HCT116 (cell line): ENCODE measurements around the gene SEC14L1. TPM values are rescaled to one million over a fixed set of nuclear protein-coding genes. Genes with fewer than 3 reads are reported as not detected.

Experiments used
- ATAC-seq: fragments of 200-7000 bp; cut with Tn5 transposase; 2 replicates; pipeline ENCODE4 v1.9.1; 2020; ENCODE audit warnings: mild to moderate bottlenecking, moderate library complexity
- BruUV-seq: library from RNA; stranded (reverse); fragments of 400-500 nt; replicated peaks from 2 replicates; lab custom pipeline; 2021; lab: Mats Ljungman, UMichigan
- CTCF ChIA-PET: fragments of 300-600 bp; sonication (Branson Sonifier 250); formaldehyde crosslinking; loops from one replicate; lab custom pipeline; 2021; ENCODE audit warnings: antibody characterized with exemption; lab: Charles Lee
- POLR2A ChIA-PET: fragments of 300-600, 350-600 bp; sonication (Branson Sonifier 250); formaldehyde crosslinking; loops from one replicate; lab custom pipeline; 2021; ENCODE audit warnings: antibody characterized with exemption; lab: Charles Lee
- RAD21 ChIA-PET, 2 experiments: fragments of 300-600 bp; sonication (Branson Sonifier 250); formaldehyde crosslinking; loops; one replicate each; lab custom pipeline; 2023; ENCODE audit warnings: low total read pairs in 2 of 2; ENCODE audit not compliant: uncharacterized antibody in 2 of 2, unreplicated experiment in 2 of 2, low non-redundant PET in 1 of 2; lab: Charles Lee
- DNase-seq: peaks from one replicate; pipeline ENCODE4 v3.0.0-alpha.2; 2010; ENCODE audit warnings: low read depth, low spot score
- H2AFZ ChIP-seq: fragments of 200-600 bp; shearing (Covaris generic), sonication (generic); 2 replicates; pipeline ENCODE4 v1.6.1; 2017; ENCODE audit warnings: low read depth, mixed run types, mixed read lengths, antibody characterized with exemption, low read length; ENCODE audit not compliant: poor library complexity, severe bottlenecking
- H3K27ac ChIP-seq: 2 replicates; pipeline ENCODE4 v1.5.1; 2012; ENCODE audit warnings: low read depth, low read length
- H3K27me3 ChIP-seq: fragments of 200-600 bp; sonication (generic); 2 replicates; pipeline ENCODE4 v1.6.1; 2016; ENCODE audit warnings: mixed run types, low read length, mixed read lengths; ENCODE audit not compliant: insufficient read depth
- H3K36me3 ChIP-seq, 2 experiments: fragments of 200-500 bp in 1 of 2; fragments of 200-600 bp in 1 of 2; sonication (Bioruptor generic) in 1 of 2; sonication (generic) in 1 of 2; 2 replicates each; pipeline versions ENCODE4 v1.5.1 to v1.6.1; 2014 to 2016; ENCODE audit warnings: low read length in 2 of 2, inconsistent platforms in 1 of 2, mixed read lengths in 1 of 2, mixed run types in 1 of 2; ENCODE audit not compliant: insufficient read depth in 2 of 2, control insufficient read depth in 1 of 2
- H3K4me1 ChIP-seq, 2 experiments: fragments of 200-600 bp in 1 of 2; sonication (generic) in 1 of 2; 2 replicates each; pipeline versions ENCODE4 v1.5.1 to v1.6.1; 2012 to 2017; ENCODE audit warnings: low read length in 2 of 2, inconsistent platforms in 1 of 2, mild to moderate bottlenecking in 1 of 2, mixed read lengths in 1 of 2, mixed run types in 1 of 2, moderate library complexity in 1 of 2; ENCODE audit not compliant: insufficient read depth in 2 of 2, control insufficient read depth in 1 of 2
- H3K4me2 ChIP-seq: fragments of 200-600 bp; sonication (generic); 2 replicates; pipeline ENCODE4 v1.6.1; 2017; ENCODE audit warnings: mixed run types, low read length, mixed read lengths
- H3K4me3 ChIP-seq, 2 experiments: fragments of 200-600 bp in 1 of 2; sonication (generic) in 1 of 2; replicated peaks in 1 of 2; 2 replicates each; pipeline ENCODE4 v1.5.1; 2011 to 2016; ENCODE audit warnings: low read length in 2 of 2, control low read depth in 1 of 2, low read depth in 1 of 2, mild to moderate bottlenecking in 1 of 2, mixed read lengths in 1 of 2, mixed run types in 1 of 2
- H3K79me2 ChIP-seq: fragments of 200-600 bp; sonication (generic); 2 replicates; pipeline ENCODE4 v1.6.1; 2017; ENCODE audit warnings: mild to moderate bottlenecking, mixed run types, low read length, moderate library complexity, mixed read lengths; ENCODE audit not compliant: insufficient read depth
- H3K9ac ChIP-seq: fragments of 200-600 bp; sonication (generic); 2 replicates; pipeline ENCODE4 v1.6.1; 2016; ENCODE audit warnings: low read length, mixed read lengths
- H3K9me2 ChIP-seq: fragments of 200-600 bp; sonication (generic), shearing (Covaris generic); 2 replicates; pipeline ENCODE4 v1.6.1; 2017; ENCODE audit warnings: mixed run types, mild to moderate bottlenecking, moderate library complexity; ENCODE audit not compliant: insufficient read depth
- H3K9me3 ChIP-seq, 2 experiments: fragments of 200-500 bp in 1 of 2; fragments of 200-600 bp in 1 of 2; sonication (Bioruptor generic) in 1 of 2; sonication (generic) in 1 of 2; 2 replicates each; pipeline ENCODE4 v1.6.1; 2014 to 2017; ENCODE audit warnings: low read length in 2 of 2, mixed read lengths in 2 of 2, inconsistent platforms in 1 of 2, low read depth in 1 of 2, mild to moderate bottlenecking in 1 of 2, mixed run types in 1 of 2, moderate library complexity in 1 of 2; ENCODE audit not compliant: control insufficient read depth in 1 of 2, insufficient read depth in 1 of 2
- H4K20me1 ChIP-seq: fragments of 200-600 bp; sonication (generic), shearing (Covaris generic); 2 replicates; pipeline ENCODE4 v1.6.1; 2017; ENCODE audit warnings: mixed run types, mild to moderate bottlenecking, moderate library complexity; ENCODE audit not compliant: insufficient read depth
- ATF3 ChIP-seq: IDR thresholded peaks from 2 replicates; pipeline ENCODE4 v1.6.1; 2012
- CTCF ChIP-seq, 3 experiments: fragments of 200-600 bp in 1 of 3; sonication (generic) in 1 of 3; IDR thresholded peaks in 2 of 3; conservative IDR thresholded peaks in 1 of 3; 2 replicates each; pipeline ENCODE4 v1.5.1; 2012 to 2017; ENCODE audit warnings: low read depth in 2 of 3, low read length in 2 of 3, antibody characterized with exemption in 1 of 3, borderline replicate concordance in 1 of 3, control low read depth in 1 of 3, mild to moderate bottlenecking in 1 of 3, mixed read lengths in 1 of 3, mixed run types in 1 of 3, moderate library complexity in 1 of 3; ENCODE audit not compliant: insufficient read depth in 1 of 3
- ELF1 ChIP-seq: IDR thresholded peaks from 2 replicates; pipeline ENCODE4 v1.6.1; 2012; ENCODE audit warnings: low read depth, borderline replicate concordance
- EZH2 ChIP-seq: fragments of 200-600 bp; sonication (generic); IDR thresholded peaks from 2 replicates; pipeline ENCODE4 v1.6.1; 2017; ENCODE audit warnings: antibody characterized with exemption, mixed run types
- EZH2phosphoT487 ChIP-seq: fragments of 200-600 bp; IDR thresholded peaks from 2 replicates; pipeline ENCODE4 v1.6.1; 2018; ENCODE audit warnings: antibody characterized with exemption, borderline replicate concordance
- JUND ChIP-seq: IDR thresholded peaks from 2 replicates; pipeline ENCODE4 v1.6.1; 2012
- POLR2AphosphoS5 ChIP-seq: IDR thresholded peaks from 2 replicates; pipeline ENCODE4 v1.6.1; 2011; ENCODE audit warnings: mild to moderate bottlenecking, low read depth, low read length, moderate library complexity
- SIN3A ChIP-seq: IDR thresholded peaks from 2 replicates; pipeline ENCODE4 v1.6.1; 2012; ENCODE audit warnings: low read depth
- SP1 ChIP-seq: IDR thresholded peaks from 2 replicates; pipeline ENCODE4 v1.6.1; 2012; ENCODE audit warnings: low read depth
- SRF ChIP-seq: IDR thresholded peaks from 2 replicates; pipeline ENCODE4 v1.6.1; 2012; ENCODE audit warnings: low read depth
- TCF7L2 ChIP-seq: IDR thresholded peaks from 2 replicates; pipeline ENCODE4 v1.7.0; 2011; ENCODE audit warnings: borderline replicate concordance, inconsistent platforms; ENCODE audit not compliant: insufficient read depth, insufficient read length; ENCODE audit errors: extremely low read depth
- YY1 ChIP-seq: IDR thresholded peaks from 2 replicates; pipeline ENCODE4 v1.6.1; 2011; ENCODE audit warnings: low read length, low read depth, moderate library complexity, mild to moderate bottlenecking; ENCODE audit not compliant: insufficient replicate concordance; ENCODE audit errors: extremely low read depth
- ZBTB33 ChIP-seq: IDR thresholded peaks from 2 replicates; pipeline ENCODE4 v1.6.1; 2011; ENCODE audit warnings: mild to moderate bottlenecking, low read length, moderate library complexity; ENCODE audit not compliant: insufficient replicate concordance; ENCODE audit errors: extremely low read depth
- ZNF274 ChIP-seq: fragments of 200-500 bp; sonication (Bioruptor generic); IDR thresholded peaks from 2 replicates; pipeline ENCODE4 v1.6.1; 2014; ENCODE audit warnings: mild to moderate bottlenecking, low read depth, low read length, inconsistent platforms
- intact Hi-C: fragments of 100-400 bp; cut with micrococcal nuclease; formaldehyde crosslinking; loops from 2 replicates; pipeline ENCODE4 v1.10.0; 2022
- total RNA-seq: library from RNA; stranded (reverse); gene quantifications from one replicate; pipeline ENCODE4 v1.2.1, GENCODE V29; 2021; ENCODE audit not compliant: unreplicated experiment

The SEC14L1 gene
- total RNA-seq, 1 experiment from 2014 or later = 59.7 TPM

- CTCF ChIA-PET = interaction anchor here (1.3 kb wide), 1 partner anchor 30 kb away, joined by 4 read pairs; no protein-coding TSS in a partner anchor
- DNase-seq (no peak), ATAC-seq (no peak)
- Histone ChIP-seq H4K20me1 (no peaks in the 10 kb centered on the region), H3K4me1 (peaks cover 17 to 31% of the 10 kb centered on the region in 2 experiments), H2AFZ (no peak overlapping the region), H3K9me3 (no peaks in the 10 kb centered on the region), H3K36me3 (no peaks in the 10 kb centered on the region), H3K27me3 (no peaks in the 10 kb centered on the region), H3K9me2 (no peaks in the 10 kb centered on the region), H3K79me2 (no peaks in the 10 kb centered on the region), H3K4me3 (no peak overlapping the region), H3K9ac (no peak overlapping the region), H3K4me2 (no peak overlapping the region), H3K27ac (no peak overlapping the region)
- POLR2A ChIA-PET = no interaction called here
- RAD21 ChIA-PET = no interaction called here
- intact Hi-C loops = no loop called here
- BruUV-seq = no TSS peak
- TF ChIP-seq YY1 (no peak), SP1 (no peak), EZH2 (no peak), ELF1 (no peak), SIN3A (no peak)
Measured at GRCh38 chr17:77118251-77118928, 22.4 kb upstream of the SEC14L1 start.

- Histone ChIP-seq H2AFZ (no peak overlapping the region), H3K9me2 (no peaks in the 10 kb centered on the region), H3K36me3 (no peaks in the 10 kb centered on the region), H3K4me2 (no peak overlapping the region), H3K27me3 (no peaks in the 10 kb centered on the region), H3K4me1 (peaks cover 31 to 45% of the 10 kb centered on the region in 2 experiments), H3K9me3 (no peaks in the 10 kb centered on the region), H3K79me2 (no peaks in the 10 kb centered on the region), H3K27ac (no peak overlapping the region), H3K4me3 (no peak overlapping the region), H3K9ac (no peak overlapping the region), H4K20me1 (no peaks in the 10 kb centered on the region)
- intact Hi-C loops = no loop called here
- ChIA-PET RAD21 (no interaction called here), CTCF (no interaction called here), POLR2A (interaction anchor here (0.9 to 1.3 kb wide), 2 partner anchors 10 to 135 kb away, joined by 3 read pairs; no protein-coding TSS in a partner anchor)
- no peak for DNase-seq
- ATAC-seq = no peak
- no TSS peak for BruUV-seq
- no peak for TF ChIP-seq SRF
- no peak for TF ChIP-seq TCF7L2
- no peak for TF ChIP-seq ZBTB33
- TF ChIP-seq EZH2phosphoT487 = no peak
- TF ChIP-seq ATF3 = no peak
- no peak for TF ChIP-seq ELF1
- no peak for TF ChIP-seq JUND
- no peak for TF ChIP-seq CTCF (IDR thresholded peaks at IDR 0.05 in 2 of 3, conservative IDR thresholded peaks at IDR 0.05 in 1 of 3; ENCODE audit: borderline replicate concordance in 1 of 3, insufficient read depth in 1 of 3, low read depth in 2 of 3, low read length in 2 of 3)
- TF ChIP-seq POLR2AphosphoS5 = no peak
- TF ChIP-seq ZNF274 = no peak
- no peak for TF ChIP-seq YY1
Measured at GRCh38 chr17:77119668-77120301, 21.0 kb upstream of the SEC14L1 start.
